A549 (cell line): ENCODE measurements around the gene SRRM2. TPM values are rescaled to one million over a fixed set of nuclear protein-coding genes. Genes with fewer than 3 reads are reported as not detected.

Source experiments
- ATAC-seq, 2 experiments: fragments of 200-7000 bp in 1 of 2; fragments of >200 bp in 1 of 2; cut with Nextera tagmentation in 1 of 2; cut with Tn5 transposase in 1 of 2; 3 replicates each; pipeline versions ENCODE4 v1.8.0 to v1.9.1; 2018 to 2020; ENCODE audit warnings: mild to moderate bottlenecking in 1 of 2, moderate library complexity in 1 of 2
- CTCF ChIA-PET: fragments of 300-600 bp; sonication (Branson Sonifier 250); formaldehyde crosslinking; extraction: SDS; loops from one replicate; lab custom pipeline; 2021; ENCODE audit warnings: antibody characterized with exemption, inconsistent platforms; lab: Yijun Ruan, JAX
- POLR2A ChIA-PET: fragments of 350-600 bp; formaldehyde crosslinking; extraction: SDS; loops from one replicate; lab custom pipeline; 2021; ENCODE audit warnings: antibody characterized with exemption, inconsistent platforms; lab: Yijun Ruan, JAX
- DNase-seq, 2 experiments: peaks; one replicate each; pipeline versions ENCODE4 v3.0.0 to v3.0.0-alpha.2; 2011 to 2016; ENCODE audit warnings: low read depth in 1 of 2, low spot score in 1 of 2
- FAIRE-seq: peaks from 2 replicates; lab custom pipeline; 2011; peaks lifted over from hg19 to GRCh38; lab: Jason Lieb, UNC
- H3K27ac ChIP-seq, 2 experiments: fragments of >200 bp; sonication (Bioruptor Twin); formaldehyde crosslinking; 3 replicates each; pipeline ENCODE4 v1.5.1; 2016 to 2017
- H3K4me1 ChIP-seq: fragments of >200 bp; sonication (Bioruptor Twin); formaldehyde crosslinking; 3 replicates; pipeline ENCODE4 v1.6.1; 2016
- H3K4me2 ChIP-seq: fragments of >200 bp; sonication (Bioruptor Twin); formaldehyde crosslinking; 3 replicates; pipeline ENCODE4 v1.6.1; 2016
- H3K4me3 ChIP-seq: fragments of >200 bp; sonication (Bioruptor Twin); formaldehyde crosslinking; 3 replicates; pipeline ENCODE4 v1.5.1; 2016
- H3K9me3 ChIP-seq: fragments of >200 bp; sonication (Bioruptor Twin); formaldehyde crosslinking; 3 replicates; pipeline ENCODE4 v1.6.1; 2016
- CEBPB ChIP-seq, 2 experiments: fragments of >200 bp in 1 of 2; sonication (Bioruptor Twin) in 1 of 2; formaldehyde crosslinking in 1 of 2; IDR thresholded peaks; 2 replicates each; pipeline ENCODE4 v1.6.1; 2012 to 2016
- EHMT2 ChIP-seq: fragments of 200-600 bp; sonication (generic); IDR thresholded peaks from 2 replicates; pipeline ENCODE4 v1.6.1; 2016; ENCODE audit warnings: antibody characterized with exemption, low read depth, mild to moderate bottlenecking, moderate library complexity
- EP300 ChIP-seq, 2 experiments: fragments of >200 bp; sonication (Bioruptor Twin); formaldehyde crosslinking; IDR thresholded peaks; 2 replicates in 1 of 2; 3 replicates in 1 of 2; pipeline ENCODE4 v1.6.1; 2016 to 2017
- ESRRA ChIP-seq: fragments of 150-350 bp; IDR thresholded peaks from 2 replicates; pipeline ENCODE4 v1.6.1; 2014; ENCODE audit warnings: mild to moderate bottlenecking, low read length, borderline replicate concordance
- FOSL2 ChIP-seq, 2 experiments: fragments of 450-650 bp in 1 of 2; fragments of >200 bp in 1 of 2; sonication (Bioruptor Twin) in 1 of 2; formaldehyde crosslinking; IDR thresholded peaks; 2 replicates each; pipeline versions ENCODE4 v1.5.0 to v1.6.1; 2016 to 2020; ENCODE audit warnings: mild to moderate bottlenecking in 1 of 2, moderate library complexity in 1 of 2
- HDAC2 ChIP-seq: fragments of 200-600 bp; sonication (generic); IDR thresholded peaks from 2 replicates; pipeline ENCODE4 v1.6.1; 2016
- HOXB5 ChIP-seq: fragments of 250-450 bp; sonication (Bioruptor Pico); IDR thresholded peaks from 2 replicates; pipeline ENCODE4 v1.5.0; 2020; ENCODE audit warnings: mild to moderate bottlenecking, moderate library complexity
- JUN ChIP-seq, 2 experiments: fragments of >200 bp; sonication (Bioruptor Twin); formaldehyde crosslinking; IDR thresholded peaks; 2 replicates in 1 of 2; 3 replicates in 1 of 2; pipeline ENCODE4 v1.6.1; 2016 to 2017
- JUNB ChIP-seq: fragments of >200 bp; sonication (Bioruptor Twin); formaldehyde crosslinking; IDR thresholded peaks from 2 replicates; pipeline ENCODE4 v1.6.1; 2016
- NFE2L2 ChIP-seq: fragments of 150-350 bp; conservative IDR thresholded peaks from 2 replicates; pipeline ENCODE4 v1.6.1; 2014; ENCODE audit warnings: low read length
- RNF2 ChIP-seq: fragments of 200-600 bp; sonication (generic); IDR thresholded peaks from 2 replicates; pipeline ENCODE4 v1.6.1; 2016; ENCODE audit warnings: low read depth, mild to moderate bottlenecking, antibody characterized with exemption, moderate library complexity, borderline replicate concordance
- SMC3 ChIP-seq: fragments of >200 bp; sonication (Bioruptor Twin); formaldehyde crosslinking; IDR thresholded peaks from 3 replicates; pipeline ENCODE4 v1.6.1; 2018; ENCODE audit warnings: inconsistent platforms
- TP53 ChIP-seq: fragments of 250-450 bp; sonication (Bioruptor Pico); IDR thresholded peaks from 2 replicates; pipeline ENCODE4 v1.5.0; 2021; ENCODE audit warnings: mild to moderate bottlenecking, moderate library complexity
- ZFP36 ChIP-seq: fragments of 450-650 bp; IDR thresholded peaks from 2 replicates; pipeline ENCODE4 v1.6.1; 2014; ENCODE audit warnings: borderline replicate concordance; ENCODE audit not compliant: partially characterized antibody
- ZSCAN20 ChIP-seq: fragments of 250-450 bp; sonication (Bioruptor Pico); IDR thresholded peaks from 2 replicates; pipeline ENCODE4 v1.8.0; 2022; ENCODE audit warnings: mild to moderate bottlenecking, moderate library complexity
- WGBS: methylation state at CpG from one replicate; pipeline ENCODE4 v1.1.6; 2017; ENCODE audit errors: missing lambda C conversion rate; 5-methylcytosine and 5-hydroxymethylcytosine counted together
- polyA plus RNA-seq, 4 experiments: library from polyadenylated mRNA; depleted of rRNA in 3 of 4; stranded (reverse); fragments of >200 nt; fragmentation: RNase III in 1 of 4; extraction: RNeasy Plus Mini Kit Qiagen cat#74134 plus additional on column Dnase treatment in 1 of 4; gene quantifications; 2 replicates in 3 of 4; 3 replicates in 1 of 4; pipeline ENCODE4 v1.2.3, GENCODE V29; 2011 to 2017
- TF ChIP-seq, protein P1 (sequence below): fragments of 150-350 bp; IDR thresholded peaks from 2 replicates; pipeline ENCODE4 v1.6.1; 2014; ENCODE audit warnings: low read depth, mild to moderate bottlenecking, low read length
- TF ChIP-seq, protein P2 (sequence below): fragments of >200 bp; sonication (Bioruptor Twin); formaldehyde crosslinking; IDR thresholded peaks from 3 replicates; pipeline ENCODE4 v1.5.1; 2016
- TF ChIP-seq, protein P3 (sequence below): IDR thresholded peaks from 2 replicates; pipeline ENCODE4 v1.6.1; 2012
- TF ChIP-seq, protein P4 (sequence below): fragments of 250-450 bp; sonication (Bioruptor Pico); IDR thresholded peaks from 2 replicates; pipeline ENCODE4 v1.5.0; 2021; ENCODE audit warnings: mild to moderate bottlenecking, moderate library complexity, borderline replicate concordance
- TF ChIP-seq, protein P5 (sequence below): fragments of >200 bp; sonication (Bioruptor Twin); formaldehyde crosslinking; IDR thresholded peaks from 3 replicates; pipeline ENCODE4 v1.6.1; 2016
- TF ChIP-seq, protein P6 (sequence below): fragments of 250-450 bp; sonication (Bioruptor Pico); IDR thresholded peaks from 2 replicates; pipeline ENCODE4 v1.5.0; 2020; ENCODE audit warnings: low read depth, mild to moderate bottlenecking, moderate library complexity

SRRM2 gene
- polyA plus RNA-seq, 2 of the 4 experiments (the other 2 are of a cell fraction) = 167 to 512 TPM

DNA sequence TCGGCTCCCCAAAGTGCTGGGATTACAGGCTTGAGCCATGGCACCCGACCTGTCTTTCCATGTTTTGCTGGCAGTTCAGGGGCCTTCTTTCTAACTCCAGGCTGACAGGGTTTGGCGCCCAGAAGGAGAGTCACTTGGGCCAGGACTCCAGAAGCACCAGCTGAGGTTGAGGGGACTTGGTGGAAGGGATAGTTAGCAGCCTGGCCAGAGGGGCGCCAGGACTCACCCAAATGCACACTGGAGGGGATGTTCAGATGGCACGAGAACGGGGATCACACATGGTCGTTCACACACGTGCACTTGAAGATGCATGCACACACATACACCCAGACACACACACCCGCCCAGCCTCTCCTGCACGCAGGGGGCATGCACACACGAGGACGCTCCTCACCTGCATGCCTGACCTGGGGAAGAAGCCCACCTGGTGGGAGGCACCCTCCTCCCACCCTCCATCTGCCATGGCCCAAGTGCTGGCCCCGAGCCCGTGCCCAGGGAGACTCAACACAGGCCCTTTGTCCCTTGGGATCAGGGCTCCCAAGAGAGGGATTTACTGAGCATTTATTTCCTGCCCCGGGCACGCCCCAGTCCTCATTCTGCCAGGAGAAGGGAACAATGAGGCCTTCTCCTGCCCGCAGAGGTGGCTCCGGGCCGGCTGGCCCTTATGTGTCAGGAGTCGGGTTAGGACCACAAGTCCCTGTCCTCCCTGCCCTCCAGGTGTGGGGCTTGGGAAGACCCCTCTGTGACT lies 62.3 kb downstream of the SRRM2 start:
- ChIA-PET CTCF (interaction anchor here (0.7 to 3.7 kb wide), 4 partner anchors 9 to 54 kb away, joined by 3 to 10 read pairs (median 3); no protein-coding TSS in a partner anchor), POLR2A (no interaction called here)
- TF ChIP-seq ZFP36 = no peak
- TF ChIP-seq TP53 (CRISPR knock-in tag) = no peak
- TF ChIP-seq HDAC2 = no peak
- TF ChIP-seq HOXB5 = no peak
- TF ChIP-seq, protein P1, sequence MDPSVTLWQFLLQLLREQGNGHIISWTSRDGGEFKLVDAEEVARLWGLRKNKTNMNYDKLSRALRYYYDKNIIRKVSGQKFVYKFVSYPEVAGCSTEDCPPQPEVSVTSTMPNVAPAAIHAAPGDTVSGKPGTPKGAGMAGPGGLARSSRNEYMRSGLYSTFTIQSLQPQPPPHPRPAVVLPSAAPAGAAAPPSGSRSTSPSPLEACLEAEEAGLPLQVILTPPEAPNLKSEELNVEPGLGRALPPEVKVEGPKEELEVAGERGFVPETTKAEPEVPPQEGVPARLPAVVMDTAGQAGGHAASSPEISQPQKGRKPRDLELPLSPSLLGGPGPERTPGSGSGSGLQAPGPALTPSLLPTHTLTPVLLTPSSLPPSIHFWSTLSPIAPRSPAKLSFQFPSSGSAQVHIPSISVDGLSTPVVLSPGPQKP = no peak
- TF ChIP-seq, protein P2, sequence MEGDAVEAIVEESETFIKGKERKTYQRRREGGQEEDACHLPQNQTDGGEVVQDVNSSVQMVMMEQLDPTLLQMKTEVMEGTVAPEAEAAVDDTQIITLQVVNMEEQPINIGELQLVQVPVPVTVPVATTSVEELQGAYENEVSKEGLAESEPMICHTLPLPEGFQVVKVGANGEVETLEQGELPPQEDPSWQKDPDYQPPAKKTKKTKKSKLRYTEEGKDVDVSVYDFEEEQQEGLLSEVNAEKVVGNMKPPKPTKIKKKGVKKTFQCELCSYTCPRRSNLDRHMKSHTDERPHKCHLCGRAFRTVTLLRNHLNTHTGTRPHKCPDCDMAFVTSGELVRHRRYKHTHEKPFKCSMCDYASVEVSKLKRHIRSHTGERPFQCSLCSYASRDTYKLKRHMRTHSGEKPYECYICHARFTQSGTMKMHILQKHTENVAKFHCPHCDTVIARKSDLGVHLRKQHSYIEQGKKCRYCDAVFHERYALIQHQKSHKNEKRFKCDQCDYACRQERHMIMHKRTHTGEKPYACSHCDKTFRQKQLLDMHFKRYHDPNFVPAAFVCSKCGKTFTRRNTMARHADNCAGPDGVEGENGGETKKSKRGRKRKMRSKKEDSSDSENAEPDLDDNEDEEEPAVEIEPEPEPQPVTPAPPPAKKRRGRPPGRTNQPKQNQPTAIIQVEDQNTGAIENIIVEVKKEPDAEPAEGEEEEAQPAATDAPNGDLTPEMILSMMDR = no peak
- TF ChIP-seq, protein P3, sequence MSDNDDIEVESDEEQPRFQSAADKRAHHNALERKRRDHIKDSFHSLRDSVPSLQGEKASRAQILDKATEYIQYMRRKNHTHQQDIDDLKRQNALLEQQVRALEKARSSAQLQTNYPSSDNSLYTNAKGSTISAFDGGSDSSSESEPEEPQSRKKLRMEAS = no peak
- H3K27ac ChIP-seq = no peak overlapping the region
- H3K4me3 ChIP-seq = no peak overlapping the region
- DNase-seq (no peak), ATAC-seq (no peak), FAIRE-seq (no peak)
- H3K4me2 ChIP-seq = no peak overlapping the region
- H3K9me3 ChIP-seq = no peaks in the 10 kb centered on the region
- WGBS = 70% methylated on average over 18 of the region's 20 CpGs
- H3K4me1 ChIP-seq = no peaks in the 10 kb centered on the region

DNA sequence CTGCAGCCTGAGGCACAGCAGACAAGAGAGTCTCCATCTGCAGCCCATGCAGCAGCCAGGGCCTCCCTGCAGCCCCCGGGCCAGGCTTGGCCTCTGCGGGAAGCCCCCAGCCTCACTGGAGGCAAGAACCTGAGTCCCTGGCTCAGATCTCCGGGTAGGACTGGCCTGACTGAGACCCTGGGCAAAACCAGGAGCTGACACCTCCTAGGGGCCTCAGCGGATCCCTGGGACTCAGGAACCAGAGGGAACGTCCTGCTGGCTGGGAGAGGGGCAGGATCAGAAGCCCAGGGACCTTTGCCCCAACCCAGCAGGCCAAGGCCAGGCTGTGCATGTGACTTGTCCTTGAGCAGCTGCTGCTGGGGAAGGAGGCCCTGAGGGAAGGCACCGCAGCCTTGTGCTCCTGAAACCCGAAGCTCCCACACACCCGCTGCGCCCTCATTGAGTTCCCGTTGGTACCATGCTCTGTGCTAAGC lies 62.9 kb downstream of the SRRM2 start:
- ATAC-seq (no peak), FAIRE-seq (no peak)
- H3K9me3 ChIP-seq = no peaks in the 10 kb centered on the region
- no peak for TF ChIP-seq NFE2L2
- no peak for TF ChIP-seq EP300 (IDR thresholded peaks at IDR 0.05)
- no peak for TF ChIP-seq JUNB
- no peak for TF ChIP-seq ZSCAN20 (CRISPR knock-in tag)
- TF ChIP-seq, protein P4, sequence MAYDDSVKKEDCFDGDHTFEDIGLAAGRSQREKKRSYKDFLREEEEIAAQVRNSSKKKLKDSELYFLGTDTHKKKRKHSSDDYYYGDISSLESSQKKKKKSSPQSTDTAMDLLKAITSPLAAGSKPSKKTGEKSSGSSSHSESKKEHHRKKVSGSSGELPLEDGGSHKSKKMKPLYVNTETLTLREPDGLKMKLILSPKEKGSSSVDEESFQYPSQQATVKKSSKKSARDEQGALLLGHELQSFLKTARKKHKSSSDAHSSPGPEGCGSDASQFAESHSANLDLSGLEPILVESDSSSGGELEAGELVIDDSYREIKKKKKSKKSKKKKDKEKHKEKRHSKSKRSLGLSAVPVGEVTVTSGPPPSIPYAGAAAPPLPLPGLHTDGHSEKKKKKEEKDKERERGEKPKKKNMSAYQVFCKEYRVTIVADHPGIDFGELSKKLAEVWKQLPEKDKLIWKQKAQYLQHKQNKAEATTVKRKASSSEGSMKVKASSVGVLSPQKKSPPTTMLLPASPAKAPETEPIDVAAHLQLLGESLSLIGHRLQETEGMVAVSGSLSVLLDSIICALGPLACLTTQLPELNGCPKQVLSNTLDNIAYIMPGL (CRISPR knock-in tag) = no peak
- TF ChIP-seq, all 56 proteins: peak for 0
- no peaks in the 10 kb centered on the region for H3K4me1 ChIP-seq
- ChIA-PET POLR2A (no interaction called here), CTCF (interaction anchor here (0.6 to 3.7 kb wide), 2 partner anchors 53 to 402 kb away, joined by 3 to 10 read pairs; no protein-coding TSS in a partner anchor)
- 66% methylated on average over 10 of the region's 10 CpGs for WGBS
- DNase-seq = no peak
- H3K27ac ChIP-seq = no peak overlapping the region
- no peak overlapping the region for H3K4me3 ChIP-seq
- no peak overlapping the region for H3K4me2 ChIP-seq

DNA sequence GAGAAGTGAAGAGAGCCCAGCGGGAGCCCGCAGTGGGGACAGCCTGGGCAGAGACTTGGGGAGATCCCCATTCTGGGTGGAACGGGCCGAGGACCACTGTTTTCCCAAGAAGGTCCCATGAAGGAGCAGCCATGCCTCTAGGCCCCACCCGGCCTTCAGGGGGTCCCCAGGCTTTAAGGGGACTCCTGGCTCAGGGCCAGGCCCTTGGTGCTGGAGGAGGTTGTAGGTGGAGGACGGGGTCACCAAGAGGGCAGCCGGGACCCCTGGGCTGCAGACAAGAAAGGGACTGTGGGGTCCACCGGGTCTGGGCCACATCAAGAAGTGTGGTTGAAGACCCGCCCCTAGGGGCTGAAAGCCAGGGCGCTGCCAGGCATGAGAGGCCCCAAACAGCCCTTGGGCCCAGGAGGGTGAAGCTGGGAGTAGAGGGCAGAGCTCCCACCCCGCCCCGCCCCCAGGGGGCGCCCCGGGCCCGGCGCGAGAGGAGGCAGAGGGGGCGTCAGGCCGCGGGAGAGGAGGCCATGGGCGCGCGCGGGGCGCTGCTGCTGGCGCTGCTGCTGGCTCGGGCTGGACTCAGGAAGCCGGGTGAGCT lies 64.4 kb downstream of the SRRM2 start, which contains the start of gene PRSS21:
PRSS21 (plus strand) TSS at position 487 of the 589 bp plus-strand sequence; CDS start at position 519, 32 bp downstream.
- POLR2A ChIA-PET = interaction anchor here (1.1 kb wide), 1 partner anchor 51 kb away, joined by 3 read pairs; no protein-coding TSS in a partner anchor
- 68% methylated on average over 18 of the region's 28 CpGs for WGBS
- DNase-seq (no peak), ATAC-seq (peak in 1 of 2 experiments; percentile 52; a peak in 3 of 6 replicates), FAIRE-seq (no peak)
- Histone ChIP-seq H3K27ac (no peak within 1 kb of the TSS), H3K4me2 (no peak within 1 kb of the TSS), H3K4me1 (no peaks in the 10 kb centered on the region), H3K4me3 (no peak within 1 kb of the TSS), H3K9me3 (no peaks in the 10 kb centered on the region)
- CTCF ChIA-PET = interaction anchor here (0.6 to 3.7 kb wide), 2 partner anchors 51 to 115 kb away, joined by 3 to 10 read pairs; no protein-coding TSS in a partner anchor
- TF ChIP-seq RNF2 (no peak), ESRRA (no peak), TP53 (CRISPR knock-in tag) (no peak), EHMT2 (no peak), CEBPB (IDR thresholded peaks at IDR 0.05) (no peak), JUN (IDR thresholded peaks at IDR 0.05) (no peak), FOSL2 (IDR thresholded peaks at IDR 0.05) (no peak), FOSL2 (CRISPR knock-in tag; IDR thresholded peaks at IDR 0.05) (no peak), SMC3 (no peak)
- TF ChIP-seq, protein P5, sequence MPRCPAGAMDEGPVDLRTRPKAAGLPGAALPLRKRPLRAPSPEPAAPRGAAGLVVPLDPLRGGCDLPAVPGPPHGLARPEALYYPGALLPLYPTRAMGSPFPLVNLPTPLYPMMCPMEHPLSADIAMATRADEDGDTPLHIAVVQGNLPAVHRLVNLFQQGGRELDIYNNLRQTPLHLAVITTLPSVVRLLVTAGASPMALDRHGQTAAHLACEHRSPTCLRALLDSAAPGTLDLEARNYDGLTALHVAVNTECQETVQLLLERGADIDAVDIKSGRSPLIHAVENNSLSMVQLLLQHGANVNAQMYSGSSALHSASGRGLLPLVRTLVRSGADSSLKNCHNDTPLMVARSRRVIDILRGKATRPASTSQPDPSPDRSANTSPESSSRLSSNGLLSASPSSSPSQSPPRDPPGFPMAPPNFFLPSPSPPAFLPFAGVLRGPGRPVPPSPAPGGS = no peak
- TF ChIP-seq, protein P6, sequence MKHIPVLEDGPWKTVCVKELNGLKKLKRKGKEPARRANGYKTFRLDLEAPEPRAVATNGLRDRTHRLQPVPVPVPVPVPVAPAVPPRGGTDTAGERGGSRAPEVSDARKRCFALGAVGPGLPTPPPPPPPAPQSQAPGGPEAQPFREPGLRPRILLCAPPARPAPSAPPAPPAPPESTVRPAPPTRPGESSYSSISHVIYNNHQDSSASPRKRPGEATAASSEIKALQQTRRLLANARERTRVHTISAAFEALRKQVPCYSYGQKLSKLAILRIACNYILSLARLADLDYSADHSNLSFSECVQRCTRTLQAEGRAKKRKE (CRISPR knock-in tag) = no peak
